OCI-LY7 (cell line): ENCODE measurements around the gene TWSG1.

Source experiments
- CTCF ChIP-seq: fragments of 200-600 bp; sonication (generic); conservative IDR thresholded peaks from 2 replicates; pipeline ENCODE4 v1.5.1; 2014; ENCODE audit warnings: mild to moderate bottlenecking, antibody characterized with exemption, low read length, moderate library complexity, mixed read lengths
- EZH2phosphoT487 ChIP-seq: fragments of 200-600 bp; sonication (generic); IDR thresholded peaks from 2 replicates; pipeline ENCODE4 v1.6.1; 2018; ENCODE audit warnings: low read depth, borderline replicate concordance, mild to moderate bottlenecking, mixed run types, antibody characterized with exemption, low read length, moderate library complexity, mixed read lengths

- TF ChIP-seq CTCF (no peak), EZH2phosphoT487 (no peak)
These were observed 92.2 kb downstream of the TWSG1 start for GRCh38 chr18:9426753-9427152.
